ENCODE results near the gene PTPN23. TPM values are rescaled to one million over a fixed set of nuclear protein-coding genes. Genes with fewer than 3 reads are reported as not detected.
"Not testable (repeated sequence)": the region's sequence is repeated elsewhere in the genome, so short reads cannot be mapped to it uniquely, and the experiment has no call there.

The PTPN23 gene
- polyA plus RNA-seq, 3 donors: 22.9 to 33.8 (median 31.6) TPM

DNA sequence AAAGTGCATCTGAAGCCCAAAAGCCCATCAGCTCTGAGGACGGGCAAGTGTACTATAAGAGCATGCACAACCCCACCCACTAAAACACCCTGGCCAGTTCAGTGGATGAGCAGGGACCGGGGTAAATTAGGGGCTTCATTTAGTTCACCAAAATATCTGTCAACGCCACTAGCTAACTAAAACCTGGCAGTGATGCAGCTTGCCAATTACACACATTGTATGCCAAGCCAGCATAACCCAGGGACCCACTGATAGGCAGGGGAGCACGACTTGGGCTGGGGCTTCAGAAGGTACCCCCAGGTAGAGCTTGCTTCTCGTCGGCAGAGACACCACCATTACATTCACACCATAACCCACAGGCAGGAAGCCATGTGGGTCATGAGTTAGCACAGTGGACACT lies 47.0 kb downstream of the PTPN23 start:
- no peak for DNase-seq (ENCODE audit: extremely low read depth in 1 of 11, low read depth in 9 of 11, low spot score in 4 of 11)

DNA sequence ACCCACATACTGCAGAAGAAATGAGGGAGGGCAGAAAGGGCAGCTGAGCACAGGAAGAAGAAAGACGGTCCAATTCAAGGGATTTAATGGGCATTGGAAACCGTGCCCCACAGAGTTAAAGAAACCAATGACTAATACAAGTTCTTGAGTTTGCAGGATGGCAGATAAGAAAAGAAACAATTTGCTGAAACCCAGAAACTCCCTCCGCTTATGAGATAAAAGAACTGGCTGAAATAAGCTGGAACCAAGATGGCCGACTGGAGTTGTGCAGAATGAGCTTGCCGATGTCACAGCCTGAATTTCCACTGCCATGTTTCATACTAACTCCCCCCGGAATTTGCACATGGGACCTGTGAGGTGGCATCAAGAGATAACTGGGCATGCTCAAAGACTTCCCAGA lies 47.8 kb downstream of the PTPN23 start:
- no peak for DNase-seq (ENCODE audit: extremely low read depth in 1 of 11, low read depth in 9 of 11, low spot score in 4 of 11)

DNA sequence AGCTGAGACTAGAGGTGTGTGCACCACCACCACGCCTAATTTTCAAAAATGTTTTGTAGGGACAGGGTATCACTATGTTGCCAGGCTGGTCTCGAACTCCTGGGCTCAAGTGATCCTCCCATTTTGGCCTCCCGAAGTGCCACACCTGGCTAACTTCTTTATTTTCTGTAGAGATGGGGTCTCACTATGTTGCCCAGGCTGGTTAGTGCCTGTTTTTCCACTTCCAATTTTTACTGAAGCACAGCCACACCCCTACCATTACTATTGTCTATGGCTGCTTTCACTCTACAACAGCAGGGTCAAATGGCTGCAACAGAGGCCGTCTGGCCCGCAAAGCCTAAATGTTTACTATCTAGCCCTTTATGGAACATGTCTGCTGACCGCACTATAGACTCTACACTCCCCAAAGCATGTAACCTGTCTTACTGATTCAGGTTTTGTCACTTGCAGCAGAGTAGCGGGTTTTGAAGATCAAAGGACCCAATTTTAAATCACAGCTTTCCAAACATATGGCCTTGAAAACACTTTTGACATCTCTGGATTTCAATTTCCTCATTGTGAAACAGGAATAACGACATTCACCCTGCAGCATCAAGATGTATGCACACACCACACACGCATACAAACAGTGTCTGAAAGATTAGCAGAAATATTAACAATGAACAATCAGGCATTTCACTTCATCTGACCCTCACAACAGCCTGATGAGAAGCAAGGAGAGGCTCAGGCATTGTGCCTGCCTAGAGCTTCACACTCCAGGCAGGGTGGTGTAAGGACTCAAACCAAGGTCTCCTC lies 48.9 kb downstream of the PTPN23 start:
- DNase-seq (ENCODE audit: extremely low read depth in 1 of 11, low read depth in 9 of 11, low spot score in 4 of 11): no peak

DNA sequence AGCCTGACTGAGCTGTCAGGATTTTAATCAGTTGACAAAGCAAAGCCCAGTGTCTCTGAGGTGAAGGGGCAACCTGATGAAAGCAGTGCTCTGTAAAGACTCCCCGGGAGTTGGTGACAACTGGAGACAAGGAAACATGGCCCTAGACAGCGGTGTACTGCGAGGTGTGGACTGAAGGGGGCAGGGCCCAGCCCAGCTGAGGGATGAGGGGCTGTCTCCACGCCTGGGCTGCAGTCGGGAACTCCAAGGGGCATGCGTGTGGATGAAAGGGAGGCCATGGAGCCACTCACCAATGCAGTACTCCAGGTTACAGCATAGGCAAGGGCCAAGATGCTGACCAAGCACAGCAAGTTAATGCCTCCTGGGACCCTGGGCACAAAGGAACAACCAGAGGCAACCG lies 49.8 kb downstream of the PTPN23 start:
- DNase-seq (ENCODE audit: extremely low read depth in 1 of 11, low read depth in 9 of 11, low spot score in 4 of 11): no peak

DNA sequence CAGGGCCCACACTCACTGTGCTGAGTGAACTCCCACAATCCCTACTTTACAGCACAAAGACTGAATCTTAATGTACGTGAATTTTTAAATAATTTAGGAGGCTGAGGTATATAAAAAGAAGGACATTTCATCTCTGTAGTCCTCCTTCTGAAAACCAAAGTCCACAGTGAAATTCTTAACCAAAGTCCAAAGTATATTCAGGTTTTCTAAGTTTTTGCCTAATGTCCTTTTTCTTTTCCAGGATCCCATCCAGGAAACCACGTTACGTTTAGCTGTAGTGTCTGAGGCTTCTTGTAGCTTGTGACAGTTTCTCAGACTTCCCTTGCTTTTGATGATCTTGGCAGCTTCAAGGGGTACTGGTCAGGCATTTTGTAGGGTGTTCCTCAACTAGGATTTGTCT lies 50.4 kb downstream of the PTPN23 start:
- no peak for DNase-seq (ENCODE audit: extremely low read depth in 1 of 11, low read depth in 9 of 11, low spot score in 4 of 11)

DNA sequence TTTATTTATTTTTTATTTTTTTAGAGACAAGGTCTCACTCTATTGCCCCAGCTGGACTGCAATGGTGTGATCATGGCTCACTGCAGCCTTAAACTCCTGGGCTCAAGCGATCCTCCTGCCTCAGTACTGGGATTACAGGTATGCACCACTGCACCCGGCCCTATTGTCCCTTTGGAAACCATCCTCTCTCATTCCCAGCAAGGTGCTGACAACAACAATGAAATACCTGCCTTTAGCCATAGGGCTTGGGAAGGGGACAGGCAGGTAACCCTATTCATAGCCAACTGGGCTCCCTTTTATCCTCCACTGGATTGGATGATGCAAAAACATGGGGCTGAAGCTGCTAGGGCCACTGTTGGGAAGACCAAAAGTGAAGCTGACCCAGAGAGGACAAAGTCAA lies 51.9 kb downstream of the PTPN23 start:
- no peak for DNase-seq (ENCODE audit: extremely low read depth in 1 of 11, low read depth in 9 of 11, low spot score in 4 of 11)

DNA sequence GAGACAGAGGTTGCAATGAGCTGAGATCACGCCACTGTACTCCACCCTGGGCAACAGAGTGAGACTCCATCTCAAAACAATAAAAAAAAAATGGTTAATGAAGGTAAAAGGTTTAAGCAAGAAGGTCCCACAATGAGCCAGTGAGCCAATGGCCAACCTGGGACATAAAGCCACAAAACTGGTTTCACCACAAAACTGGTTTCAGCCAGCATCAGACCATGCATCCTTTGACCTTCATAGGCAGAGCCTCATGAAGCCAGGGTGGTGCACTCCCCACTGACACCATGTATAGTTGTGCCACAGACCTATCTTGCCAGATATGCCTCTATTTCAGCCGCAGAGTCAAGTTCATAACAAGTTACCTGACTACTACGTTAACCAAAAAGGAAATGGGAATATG lies 53.0 kb downstream of the PTPN23 start:
- peak in 1 of 11 donors; percentile 12 for DNase-seq (ENCODE audit: extremely low read depth in 1 of 11, low read depth in 9 of 11, low spot score in 4 of 11)

DNA sequence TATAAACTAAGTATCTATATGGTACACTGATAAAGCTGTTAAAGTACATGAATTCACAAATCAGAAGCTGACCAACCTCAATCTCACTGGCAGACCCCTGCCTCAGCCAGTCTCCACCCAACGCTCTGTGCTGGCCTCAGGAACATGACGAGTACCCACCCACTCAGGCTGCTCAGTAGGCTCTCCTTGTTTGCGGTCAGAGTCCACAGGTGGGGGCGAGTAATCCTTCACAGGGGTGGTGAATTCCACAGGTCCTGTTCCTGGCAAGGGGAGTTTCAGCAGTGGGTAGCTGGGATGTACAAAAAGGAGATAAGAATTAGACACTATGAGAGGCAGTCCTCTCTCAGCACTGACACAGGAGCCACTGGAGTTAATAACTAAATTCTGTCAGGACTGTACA lies 54.0 kb downstream of the PTPN23 start:
- DNase-seq (ENCODE audit: extremely low read depth in 1 of 11, low read depth in 9 of 11, low spot score in 4 of 11): no peak

DNA sequence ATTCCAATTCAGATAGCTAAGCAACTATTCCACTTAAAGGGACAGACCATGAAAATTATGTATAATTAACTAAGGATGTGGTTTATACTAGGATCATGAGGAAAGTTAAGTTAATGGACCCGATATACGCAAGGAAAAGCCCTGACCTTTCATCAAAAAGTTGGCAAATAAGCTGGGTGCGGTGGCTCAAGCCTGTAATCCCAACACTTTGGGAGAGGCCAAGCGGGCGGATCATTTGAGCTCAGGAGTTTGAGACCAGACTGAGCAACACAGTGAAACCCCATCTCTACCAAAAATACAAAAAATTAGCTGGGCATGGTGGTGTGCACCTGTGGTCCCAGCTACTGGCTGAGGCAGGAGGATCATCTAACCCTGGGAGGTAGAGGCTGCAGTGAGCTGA lies 55.4 kb downstream of the PTPN23 start:
- DNase-seq (ENCODE audit: extremely low read depth in 1 of 11, low read depth in 9 of 11, low spot score in 4 of 11): no peak

DNA sequence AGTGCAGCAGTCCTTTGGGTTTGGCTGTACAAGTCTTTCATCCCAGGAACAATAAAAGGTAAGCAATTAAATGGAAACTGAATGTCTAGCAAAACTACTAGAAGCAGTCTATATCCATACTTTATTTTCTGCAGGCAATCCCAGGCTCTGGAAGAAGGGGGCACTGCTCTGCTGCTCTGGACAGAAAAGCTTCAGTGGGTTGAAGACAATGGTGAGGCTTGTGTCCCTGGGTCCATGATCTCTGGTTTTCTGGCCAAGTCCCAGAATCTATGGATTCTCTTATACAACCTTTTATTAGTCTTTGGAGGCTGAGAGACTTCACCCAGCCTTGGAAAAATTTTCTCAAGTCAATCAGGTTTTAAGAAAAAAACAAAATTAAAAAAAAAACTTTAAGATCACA lies 59.3 kb downstream of the PTPN23 start:
- DNase-seq (ENCODE audit: extremely low read depth in 1 of 11, low read depth in 9 of 11, low spot score in 4 of 11): no peak

DNA sequence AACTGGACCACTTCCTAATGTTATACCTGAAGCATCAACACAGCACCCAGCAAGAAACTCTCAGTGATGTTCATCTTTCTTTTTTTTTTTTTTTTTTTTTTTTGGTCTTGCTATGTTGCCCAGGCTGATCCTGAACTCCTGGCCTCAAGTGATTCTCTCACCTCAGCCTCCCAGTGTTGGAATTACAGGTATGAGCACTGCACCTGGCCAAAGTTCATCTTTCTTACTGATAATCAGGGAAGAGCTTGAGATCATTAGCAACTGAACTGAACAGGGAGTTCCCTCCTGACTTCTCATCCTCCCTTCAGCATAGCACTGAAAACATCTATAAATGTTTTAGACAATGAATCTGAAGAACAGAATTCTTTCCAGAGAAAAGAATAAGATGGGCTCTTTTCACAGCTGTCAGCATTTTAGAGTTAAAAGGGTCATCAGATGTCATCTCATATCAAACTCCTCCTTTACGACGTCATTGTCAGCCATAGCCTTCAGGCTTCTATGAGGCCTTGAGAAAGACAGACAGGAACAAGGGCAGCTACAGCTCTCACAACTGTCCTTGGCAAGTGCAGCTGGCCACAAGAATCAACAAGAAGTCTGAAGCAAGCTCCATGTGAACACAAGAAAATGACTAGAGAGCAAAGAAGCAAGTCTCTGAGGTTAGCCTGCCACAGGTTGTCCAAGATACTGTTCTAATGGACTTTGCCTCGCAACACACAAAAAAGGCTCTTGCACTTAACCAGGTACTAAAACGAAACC lies 61.2 kb downstream of the PTPN23 start:
- peak in 1 of 11 donors; percentile 13 for DNase-seq (ENCODE audit: extremely low read depth in 1 of 11, low read depth in 9 of 11, low spot score in 4 of 11)

DNA sequence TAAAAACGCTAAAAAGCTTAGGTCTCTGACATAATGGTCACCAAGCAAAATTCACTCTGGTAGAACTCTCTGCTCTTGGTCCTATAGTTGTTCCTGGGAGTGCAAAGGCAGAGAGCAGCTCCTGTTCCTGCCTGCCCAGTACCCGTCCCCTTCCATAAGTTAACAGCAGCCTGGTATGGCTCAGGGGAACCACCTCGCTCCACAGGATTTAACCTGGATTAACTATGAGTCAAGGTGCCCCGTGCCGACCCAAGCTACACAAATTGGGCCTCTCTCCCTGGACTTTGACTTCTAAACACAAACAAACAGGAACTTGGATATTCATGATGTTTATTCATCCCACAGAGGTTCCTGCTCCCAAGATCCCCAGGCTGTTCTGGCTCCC lies 62.8 kb downstream of the PTPN23 start:
- no peak for DNase-seq (ENCODE audit: extremely low read depth in 1 of 11, low read depth in 9 of 11, low spot score in 4 of 11)

DNA sequence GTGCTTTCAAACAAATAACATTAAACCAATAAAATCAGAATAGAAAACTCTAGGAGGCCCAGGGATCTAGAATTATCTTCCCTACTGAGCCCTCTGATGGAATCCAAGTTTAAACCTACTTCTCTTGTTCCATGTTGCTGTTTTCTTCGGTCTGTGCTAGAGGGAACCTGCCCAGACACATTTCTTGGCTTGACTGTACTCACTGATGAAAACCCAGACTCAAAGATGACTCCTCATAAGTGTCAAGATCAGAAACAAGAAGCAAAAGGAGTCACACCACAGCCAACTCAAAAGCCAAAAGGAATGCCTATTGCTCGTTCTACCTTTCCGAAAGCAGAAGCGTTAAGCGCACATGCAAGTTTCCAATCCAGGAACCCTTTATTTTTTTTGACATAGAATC lies 63.3 kb downstream of the PTPN23 start:
- no peak for DNase-seq (ENCODE audit: extremely low read depth in 1 of 11, low read depth in 9 of 11, low spot score in 4 of 11)

DNA sequence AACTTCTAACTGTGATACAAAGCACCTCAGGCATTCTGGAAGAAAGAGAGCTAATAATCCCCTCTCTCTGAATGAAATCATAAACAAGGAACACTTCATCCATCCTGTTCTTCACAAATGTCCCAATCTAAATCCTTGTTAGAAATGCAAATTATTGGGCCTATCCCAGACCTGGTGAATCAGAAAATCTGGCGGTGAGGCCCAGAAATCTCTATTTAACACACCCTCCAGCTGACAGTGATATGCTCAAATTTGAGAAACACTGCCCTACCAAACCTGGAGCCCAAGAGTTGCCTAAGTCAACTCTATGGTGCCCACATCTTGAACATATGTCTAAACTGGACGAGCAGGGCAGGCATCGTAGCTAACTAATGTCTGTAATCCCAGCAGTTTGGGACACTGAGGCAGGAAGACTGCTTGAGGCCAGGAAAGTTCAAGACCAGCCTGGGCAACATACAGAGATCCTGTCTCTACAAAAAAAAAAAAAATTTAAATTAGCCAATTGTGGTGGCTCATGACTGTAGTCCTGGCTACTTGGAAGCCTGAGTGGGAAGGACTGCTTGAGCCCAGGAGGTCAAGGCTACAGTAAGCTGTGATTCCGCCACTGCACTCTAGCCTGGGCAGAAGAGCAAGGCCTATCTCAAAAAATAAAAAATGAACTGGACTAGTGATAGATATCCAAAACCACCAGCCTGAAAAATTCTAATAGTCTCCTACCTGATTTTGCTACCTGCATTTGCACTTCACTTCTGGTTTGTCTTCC lies 71.8 kb downstream of the PTPN23 start:
- no peak for DNase-seq (ENCODE audit: extremely low read depth in 1 of 11, low read depth in 9 of 11, low spot score in 4 of 11)

DNA sequence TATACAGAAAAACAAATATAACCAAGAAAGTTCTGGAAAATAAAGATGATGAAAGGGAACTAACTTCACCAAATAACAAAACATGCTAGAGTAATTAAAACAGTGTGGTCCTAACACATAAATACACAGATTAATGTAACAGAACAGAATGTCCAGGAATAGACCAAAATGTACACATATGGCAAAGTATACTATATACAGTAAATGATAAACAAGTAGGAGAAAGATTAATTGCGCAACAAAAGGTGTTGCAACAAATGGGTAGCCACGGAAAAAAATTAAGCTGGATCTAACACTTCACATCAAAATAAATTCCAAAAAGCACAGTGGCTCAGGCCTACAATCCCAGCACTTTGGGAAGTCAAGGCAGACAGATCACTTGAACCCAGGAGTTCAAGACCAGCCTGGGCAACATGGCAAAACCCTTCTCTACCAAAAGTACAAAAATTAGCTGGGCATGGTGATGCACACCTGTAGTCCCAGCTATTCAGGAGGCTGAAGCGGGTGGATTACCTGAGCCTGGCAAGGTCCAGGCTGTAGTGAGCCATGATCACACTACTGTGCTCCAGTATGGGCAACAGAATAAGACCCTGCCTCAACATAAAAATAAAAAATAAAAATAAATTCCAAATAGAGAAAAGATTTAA lies 75.1 kb downstream of the PTPN23 start:
- DNase-seq (ENCODE audit: extremely low read depth in 1 of 11, low read depth in 9 of 11, low spot score in 4 of 11): no peak

DNA sequence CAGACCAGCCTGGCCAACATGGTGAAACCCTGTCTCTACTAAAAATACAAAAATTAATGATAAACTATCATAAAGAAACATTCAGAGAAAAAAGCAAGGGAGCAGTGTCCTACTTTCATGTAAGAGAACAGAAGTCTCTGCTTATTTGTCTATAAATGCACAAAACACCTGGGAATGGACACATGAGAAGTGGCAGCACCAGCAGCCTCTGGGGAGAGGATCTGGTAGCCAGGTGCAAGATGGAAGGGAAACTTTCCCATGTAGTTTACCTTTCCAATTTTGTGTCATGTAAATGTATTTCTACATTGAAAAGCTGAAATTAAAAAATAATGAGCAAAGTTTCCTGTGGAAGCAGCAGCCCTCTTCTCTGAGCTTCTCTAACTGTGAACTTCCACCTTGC lies 76.2 kb downstream of the PTPN23 start:
- DNase-seq (ENCODE audit: extremely low read depth in 1 of 11, low read depth in 9 of 11, low spot score in 4 of 11): no peak

DNA sequence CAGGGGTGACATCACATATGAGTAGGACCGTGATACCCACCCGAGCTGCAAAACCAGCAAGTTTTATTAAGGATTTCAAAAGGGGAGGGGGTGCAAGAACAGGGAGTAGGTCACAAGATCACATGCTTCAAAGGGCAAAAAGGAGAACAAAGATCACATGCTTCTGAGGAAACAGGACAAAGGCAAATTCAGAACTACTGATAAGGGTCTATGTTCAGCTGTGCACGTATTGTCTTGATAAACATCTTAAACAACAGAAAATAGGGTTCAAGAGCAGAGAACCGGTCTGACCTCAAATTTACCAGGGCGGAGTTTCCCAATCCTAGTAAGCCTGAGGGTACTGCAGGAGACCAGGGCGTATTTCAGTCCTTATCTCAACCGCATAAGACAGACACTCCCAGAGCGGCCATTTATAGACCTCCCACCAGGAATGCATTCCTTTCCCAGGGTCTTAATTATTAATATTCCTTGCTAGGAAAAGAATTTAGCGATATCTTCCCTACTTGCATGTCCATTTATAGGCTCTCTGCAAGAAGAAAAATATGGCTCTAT lies 78.8 kb downstream of the PTPN23 start:
- not testable (repeated sequence) for DNase-seq (ENCODE audit: extremely low read depth in 1 of 11, low read depth in 9 of 11, low spot score in 4 of 11)
